Uterus (tissue), 2 donors: ENCODE measurements around the gene LRP1-AS.

Experiments
- CTCF ChIP-seq, 4 experiments: fragments of 200-600 bp in 2 of 4; fragments of 450-650 bp in 2 of 4; sonication (generic) in 2 of 4; IDR thresholded peaks; one replicate each; pipeline ENCODE4 v1.5.1; 2016 to 2019; ENCODE audit warnings: antibody characterized with exemption in 4 of 4, mild to moderate bottlenecking in 2 of 4, moderate library complexity in 1 of 4
- POLR2A ChIP-seq, 2 donors: fragments of 450-650 bp; IDR thresholded peaks; one replicate each; pipeline ENCODE4 v1.6.1; 2016; ENCODE audit warnings: antibody characterized with exemption in 2 of 2, mild to moderate bottlenecking in 1 of 2, moderate library complexity in 1 of 2

- TF ChIP-seq CTCF (IDR thresholded peaks at IDR 0.05) = no peak
- no peak for TF ChIP-seq POLR2A (IDR thresholded peaks at IDR 0.05)
These were observed 13.5 kb downstream of the LRP1-AS start for GRCh38 chr12:57133916-57134315.
